Parathyroid adenoma (tissue), 2 donors: ENCODE results near the gene SNCB.

Experiments
- H2AFZ ChIP-seq: fragments of 300-600 bp; sonication (generic); one replicate; pipeline ENCODE4 v1.7.0; 2017; ENCODE audit warnings: antibody characterized with exemption, mild to moderate bottlenecking
- H3K27ac ChIP-seq: fragments of 300-600 bp; sonication (generic); one replicate; pipeline ENCODE4 v1.7.0; 2017
- H3K27me3 ChIP-seq: fragments of 300-600 bp; sonication (generic); one replicate; pipeline ENCODE4 v1.7.0; 2017; ENCODE audit warnings: low read length; ENCODE audit not compliant: control insufficient read depth, insufficient read depth
- H3K36me3 ChIP-seq: fragments of 300-600 bp; sonication (generic); one replicate; pipeline ENCODE4 v1.7.0; 2017; ENCODE audit warnings: low read length; ENCODE audit not compliant: control insufficient read depth, insufficient read depth
- H3K4me1 ChIP-seq: fragments of 300-600 bp; sonication (generic); one replicate; pipeline ENCODE4 v1.7.0; 2017; ENCODE audit warnings: control low read depth
- H3K4me2 ChIP-seq: fragments of 300-600 bp; sonication (generic); one replicate; pipeline ENCODE4 v1.7.0; 2017; ENCODE audit warnings: low read length
- H3K4me3 ChIP-seq: fragments of 300-600 bp; sonication (generic); one replicate; pipeline ENCODE4 v1.7.0; 2017; ENCODE audit warnings: low read depth, low read length
- H3K79me2 ChIP-seq: fragments of 300-600 bp; sonication (generic); one replicate; pipeline ENCODE4 v1.7.0; 2017; ENCODE audit warnings: control low read depth
- H3K9ac ChIP-seq: fragments of 300-600 bp; sonication (generic); one replicate; pipeline ENCODE4 v1.7.0; 2017; ENCODE audit warnings: mild to moderate bottlenecking
- H3K9me3 ChIP-seq: fragments of 300-600 bp; sonication (generic); one replicate; pipeline ENCODE4 v1.7.0; 2017; ENCODE audit warnings: low read length; ENCODE audit not compliant: control insufficient read depth
- CTCF ChIP-seq: fragments of 300-600 bp; sonication (generic); IDR thresholded peaks from one replicate; pipeline ENCODE4 v1.7.0; 2017; ENCODE audit warnings: antibody characterized with exemption, mild to moderate bottlenecking
- donor health status: primary hyperparathyroidism.

SNCB gene

GRCh38 chr5:176630681-176631222, 418 bp upstream of the SNCB start:
- no peak overlapping the region for H3K27ac ChIP-seq

GRCh38 chr5:176629317-176629852, 949 bp downstream of the SNCB start:
- H3K4me3 ChIP-seq, result no peak overlapping the region
- peaks cover 5% of the 10 kb centered on the region for H3K27me3 ChIP-seq
- H3K27ac ChIP-seq, result no peak overlapping the region
- no peak overlapping the region for H3K4me2 ChIP-seq
- no peak for TF ChIP-seq CTCF
- H3K4me1 ChIP-seq, result peaks cover 9% of the 10 kb centered on the region
- no peaks in the 10 kb centered on the region for H3K36me3 ChIP-seq
- no peaks in the 10 kb centered on the region for H3K9me3 ChIP-seq
- H2AFZ ChIP-seq, result no peak overlapping the region
- H3K9ac ChIP-seq, result no peak overlapping the region
- H3K79me2 ChIP-seq, result no peaks in the 10 kb centered on the region

More at GRCh38 chr5:176630681-176631222, 418 bp upstream of the SNCB start:
- H3K79me2 ChIP-seq, result no peaks in the 10 kb centered on the region
- peaks cover 9% of the 10 kb centered on the region for H3K4me1 ChIP-seq
- peak overlapping the region; percentile 73 for H3K4me2 ChIP-seq
- TF ChIP-seq CTCF, result no peak
- H3K9ac ChIP-seq, result no peak overlapping the region
- H2AFZ ChIP-seq, result peak overlapping the region; percentile 68
- H3K27me3 ChIP-seq, result peaks cover 5% of the 10 kb centered on the region
- H3K36me3 ChIP-seq, result no peaks in the 10 kb centered on the region
- no peaks in the 10 kb centered on the region for H3K9me3 ChIP-seq
- peak overlapping the region; percentile 30 for H3K4me3 ChIP-seq

- H3K27ac ChIP-seq, result no peak overlapping the region
- H3K4me2 ChIP-seq, result no peak overlapping the region
- no peak for TF ChIP-seq CTCF
- H3K9me3 ChIP-seq, result no peaks in the 10 kb centered on the region
- no peak overlapping the region for H2AFZ ChIP-seq
- H3K4me3 ChIP-seq, result no peak overlapping the region
- H3K9ac ChIP-seq, result no peak overlapping the region
- H3K27me3 ChIP-seq, result peaks cover 5% of the 10 kb centered on the region
- H3K4me1 ChIP-seq, result peaks cover 9% of the 10 kb centered on the region
- H3K36me3 ChIP-seq, result no peaks in the 10 kb centered on the region
- no peaks in the 10 kb centered on the region for H3K79me2 ChIP-seq
Observed at GRCh38 chr5:176628406-176629228, 1.7 kb downstream of the SNCB start.

GRCh38 chr5:176627582-176627981, 2.8 kb downstream of the SNCB start:
- H3K9me3 ChIP-seq, result no peaks in the 10 kb centered on the region
- H3K9ac ChIP-seq, result no peak overlapping the region
- no peaks in the 10 kb centered on the region for H3K36me3 ChIP-seq
- peaks cover 5% of the 10 kb centered on the region for H3K27me3 ChIP-seq
- H3K4me2 ChIP-seq, result no peak overlapping the region
- no peak overlapping the region for H3K4me3 ChIP-seq
- no peak overlapping the region for H2AFZ ChIP-seq
- no peak overlapping the region for H3K27ac ChIP-seq
- H3K4me1 ChIP-seq, result peaks cover 9% of the 10 kb centered on the region
- no peak for TF ChIP-seq CTCF
- no peaks in the 10 kb centered on the region for H3K79me2 ChIP-seq
